GM13976 (cell line): ENCODE measurements around the gene CAVIN1.
"Not testable (repeated sequence)": the region's sequence is repeated elsewhere in the genome, so short reads cannot be mapped to it uniquely, and the experiment has no call there.

ENCODE experiments used
- DNase-seq: peaks from one replicate; pipeline ENCODE4 v3.0.0; 2012; ENCODE audit warnings: low spot score
- in situ Hi-C: fragments of 300-500 bp; cut with MboI; formaldehyde crosslinking; loops from one replicate; pipeline ENCODE4 v1.12.0; 2022; ENCODE audit warnings: low sequenced_read_pairs, mixed read lengths, inconsistent platforms; ENCODE audit not compliant: unreplicated experiment
- TF ChIP-seq, protein P1 (sequence below): IDR thresholded peaks from 2 replicates; pipeline ENCODE4 v1.5.1; 2012; ENCODE audit warnings: borderline replicate concordance, mild to moderate bottlenecking; ENCODE audit not compliant: insufficient read depth; ENCODE audit errors: extremely low read depth, missing control alignments, control extremely low read depth

Gene CAVIN1

DNA sequence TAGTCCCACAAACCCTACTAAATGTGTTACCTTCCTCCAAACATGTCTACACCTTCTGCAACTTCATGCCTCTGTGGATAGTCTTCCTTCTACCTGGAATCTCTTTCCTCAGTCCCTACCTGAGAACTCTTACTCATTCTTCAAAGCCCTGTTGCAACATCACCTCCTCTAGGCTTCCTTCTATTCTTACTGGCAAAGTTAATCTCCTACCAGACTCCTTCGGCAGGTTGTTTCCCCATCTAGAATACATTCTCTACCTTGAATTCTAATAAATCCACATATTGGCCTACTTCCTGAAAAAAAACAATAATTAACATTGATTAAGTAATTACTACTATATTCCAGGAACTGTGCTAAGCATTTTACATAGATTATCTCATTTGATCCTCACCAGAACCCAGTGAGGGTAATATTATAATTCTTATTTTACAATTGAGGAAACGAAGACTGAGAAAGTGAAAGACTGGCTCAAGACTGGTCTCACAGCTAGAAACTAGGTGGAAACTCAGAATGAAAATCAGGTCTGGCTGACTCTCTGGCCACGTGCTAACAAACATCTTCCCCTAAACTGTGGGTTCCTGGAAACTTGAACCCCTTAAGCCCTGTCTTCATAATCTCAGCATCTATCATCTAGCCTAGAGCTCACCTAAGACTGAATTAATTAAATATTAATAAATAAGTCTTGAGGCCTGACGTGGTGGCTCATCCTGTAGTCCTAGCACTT is 30.2 kb downstream of the CAVIN1 start:
- in situ Hi-C loops, result no loop called here
- peak; percentile 68 for DNase-seq
- TF ChIP-seq, protein P1, sequence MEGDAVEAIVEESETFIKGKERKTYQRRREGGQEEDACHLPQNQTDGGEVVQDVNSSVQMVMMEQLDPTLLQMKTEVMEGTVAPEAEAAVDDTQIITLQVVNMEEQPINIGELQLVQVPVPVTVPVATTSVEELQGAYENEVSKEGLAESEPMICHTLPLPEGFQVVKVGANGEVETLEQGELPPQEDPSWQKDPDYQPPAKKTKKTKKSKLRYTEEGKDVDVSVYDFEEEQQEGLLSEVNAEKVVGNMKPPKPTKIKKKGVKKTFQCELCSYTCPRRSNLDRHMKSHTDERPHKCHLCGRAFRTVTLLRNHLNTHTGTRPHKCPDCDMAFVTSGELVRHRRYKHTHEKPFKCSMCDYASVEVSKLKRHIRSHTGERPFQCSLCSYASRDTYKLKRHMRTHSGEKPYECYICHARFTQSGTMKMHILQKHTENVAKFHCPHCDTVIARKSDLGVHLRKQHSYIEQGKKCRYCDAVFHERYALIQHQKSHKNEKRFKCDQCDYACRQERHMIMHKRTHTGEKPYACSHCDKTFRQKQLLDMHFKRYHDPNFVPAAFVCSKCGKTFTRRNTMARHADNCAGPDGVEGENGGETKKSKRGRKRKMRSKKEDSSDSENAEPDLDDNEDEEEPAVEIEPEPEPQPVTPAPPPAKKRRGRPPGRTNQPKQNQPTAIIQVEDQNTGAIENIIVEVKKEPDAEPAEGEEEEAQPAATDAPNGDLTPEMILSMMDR, result no peak

- in situ Hi-C loops, result not testable (repeated sequence)
Observed at GRCh38 chr17:42391439-42391838, 31.6 kb downstream of the CAVIN1 start.

GRCh38 chr17:42389899-42390298 is 33.2 kb downstream of the CAVIN1 start:
- TF ChIP-seq, protein P1, result no peak
- in situ Hi-C loops, result no loop called here
- DNase-seq, result no peak

More at GRCh38 chr17:42391439-42391838, 31.6 kb downstream of the CAVIN1 start:
- not testable (repeated sequence) for DNase-seq

GRCh38 chr17:42389135-42389417 is 34.0 kb downstream of the CAVIN1 start:
- TF ChIP-seq, protein P1, result no peak
- in situ Hi-C loops, result no loop called here
- no peak for DNase-seq

DNA sequence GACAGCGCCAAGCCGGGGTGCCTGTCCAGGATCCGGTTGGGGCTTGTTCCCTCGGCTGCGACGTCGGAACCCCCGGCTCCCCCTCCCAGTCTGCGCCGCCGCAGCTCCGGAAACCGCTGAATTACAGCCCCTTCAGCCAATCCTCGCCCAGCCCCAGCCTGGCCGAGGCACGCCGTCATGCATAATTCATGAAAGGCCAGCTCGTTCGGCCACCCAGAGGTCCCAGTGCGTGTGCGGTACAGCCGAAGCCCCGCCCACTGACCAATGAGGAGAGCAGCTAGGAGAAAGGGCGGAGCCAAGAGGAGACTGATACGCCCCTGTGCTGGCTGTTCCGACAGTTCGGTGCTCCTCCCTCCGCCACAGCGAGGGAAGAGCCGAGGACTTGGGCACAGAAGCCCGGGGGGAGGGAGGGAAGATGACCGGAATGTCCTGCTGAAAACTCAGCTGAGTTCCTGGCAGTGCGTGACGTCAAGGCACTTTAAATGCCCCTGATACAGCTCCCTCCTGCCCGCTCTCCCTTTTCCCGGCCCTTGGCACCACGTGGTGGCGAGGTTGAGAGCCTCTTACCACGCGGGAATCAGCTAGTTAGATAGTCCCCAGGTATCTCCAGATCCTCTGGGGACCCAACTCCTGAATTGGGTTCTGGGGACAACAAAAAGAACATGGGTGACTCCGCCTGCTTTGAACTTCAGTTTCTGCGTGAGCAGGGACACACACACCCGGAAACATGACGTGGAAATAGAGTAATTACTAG is 34.5 kb downstream of the CAVIN1 start, which contains the start of gene STAT3:
Gene STAT3 (minus strand): TSS at position 62 of the 754 bp plus-strand sequence. CDS start 39,926 bp downstream, outside the sequence.
- peak; percentile 99 for DNase-seq
- TF ChIP-seq, protein P1, result no peak
- in situ Hi-C loops, result no loop called here

DNA sequence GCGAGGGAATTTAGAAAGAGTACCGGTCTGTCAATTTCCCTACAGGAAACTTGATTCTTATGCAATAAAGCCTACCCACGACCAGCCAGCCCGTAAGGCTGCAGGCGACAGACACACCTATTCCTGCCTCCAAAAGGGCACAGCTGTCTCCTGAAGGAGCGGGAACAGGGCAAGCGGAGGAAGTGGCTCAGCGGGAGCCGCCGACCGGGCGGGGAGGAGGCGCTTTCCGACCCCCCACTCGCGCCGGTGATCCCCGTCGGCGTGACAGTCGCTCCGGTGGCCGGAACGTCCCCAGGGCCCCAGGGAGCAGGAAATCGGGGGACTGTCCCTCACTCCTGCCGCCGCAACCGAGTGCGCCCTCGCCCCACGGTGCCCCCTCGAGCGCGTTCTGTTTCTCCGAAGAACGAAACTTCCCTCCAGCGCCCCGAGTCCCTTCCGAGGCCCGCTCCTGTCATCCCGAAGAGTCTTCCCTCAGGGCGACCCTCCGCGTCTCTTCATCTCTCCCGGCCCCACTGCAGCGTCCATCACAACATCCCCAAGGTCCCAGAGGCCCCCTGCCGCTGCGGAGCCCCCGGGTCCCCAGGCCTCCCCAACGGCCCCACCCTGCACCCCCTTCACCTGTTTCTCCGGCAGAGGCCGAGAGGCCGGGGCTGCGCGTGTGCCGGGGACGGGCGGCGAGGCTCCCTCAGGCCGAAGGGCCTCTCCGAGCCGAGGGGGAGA is 35.2 kb downstream of the CAVIN1 start:
- no peak for DNase-seq
- TF ChIP-seq, protein P1, result no peak
- in situ Hi-C loops, result no loop called here
